Natural killer cell treated with Interleukin-12 subunit alpha and Interleukin-12 subunit beta and Interleukin-15 and Interleukin-18, amount 100 ng/mL, for 72 hours (primary cell): ENCODE measurements around the gene TDRD7. TPM values are rescaled to one million over a fixed set of nuclear protein-coding genes. Genes with fewer than 3 reads are reported as not detected.

Source experiments
- ATAC-seq, 2 donors: fragments of 150-1000 bp; cut with Tn5 transposase in 1 of 2; sonication (Bioruptor Pico), chemical (Tn5 transposase) in 1 of 2; 2 replicates each; pipeline ENCODE4 v1.10.0; 2021
- DNase-seq: peaks from one replicate; pipeline ENCODE4 v3.0.0; 2022; ENCODE audit warnings: low spot score
- H3K27ac Mint-ChIP-seq, 2 donors: 1 replicate in 1 of 2; 2 replicates in 1 of 2; pipeline ENCODE4 v1.8.0; 2022; ENCODE audit warnings: mixed read lengths in 2 of 2, mild to moderate bottlenecking in 1 of 2, moderate library complexity in 1 of 2
- H3K27me3 Mint-ChIP-seq, 2 donors: 1 replicate in 1 of 2; 2 replicates in 1 of 2; pipeline ENCODE4 v1.8.0; 2022; ENCODE audit warnings: mixed read lengths in 2 of 2
- H3K36me3 Mint-ChIP-seq: one replicate; pipeline ENCODE4 v1.8.0; 2022; ENCODE audit warnings: mixed read lengths
- H3K4me1 Mint-ChIP-seq, 2 donors: 1 replicate in 1 of 2; 2 replicates in 1 of 2; pipeline ENCODE4 v1.8.0; 2022; ENCODE audit warnings: low read depth in 2 of 2, mixed read lengths in 2 of 2, mild to moderate bottlenecking in 1 of 2
- H3K4me3 Mint-ChIP-seq: one replicate; pipeline ENCODE4 v1.8.0; 2022; ENCODE audit warnings: mixed read lengths
- H3K9me3 Mint-ChIP-seq: 2 replicates; pipeline ENCODE4 v1.8.0; 2022; ENCODE audit warnings: mixed read lengths
- total RNA-seq, 2 donors: library from RNA; stranded (reverse); gene quantifications; one replicate each; pipeline ENCODE4 v1.2.3, GENCODE V29; 2022

TDRD7 gene
- total RNA-seq, 2 donors from 2014 or later, result 4.5 to 10.3 TPM

GRCh38 chr9:97382099-97382718 is 29.7 kb upstream of the TDRD7 start:
- Mint-ChIP-seq H3K36me3 (no peaks in the 10 kb centered on the region), H3K27me3 (peaks cover 7 to 8% of the 10 kb centered on the region in 2 donors), H3K4me1 (peaks cover 5 to 9% of the 10 kb centered on the region in 2 donors), H3K27ac (no peak overlapping the region), H3K9me3 (no peaks in the 10 kb centered on the region), H3K4me3 (no peak overlapping the region)
- ATAC-seq (no peak), DNase-seq (no peak)

GRCh38 chr9:97384406-97385262 is 27.3 kb upstream of the TDRD7 start:
- peaks cover 7 to 18% of the 10 kb centered on the region in 2 donors for H3K27me3 Mint-ChIP-seq
- peaks cover 21 to 23% of the 10 kb centered on the region in 2 donors for H3K4me1 Mint-ChIP-seq
- ATAC-seq, result no peak
- DNase-seq, result peak; percentile 38
- no peaks in the 10 kb centered on the region for H3K9me3 Mint-ChIP-seq
- H3K36me3 Mint-ChIP-seq, result no peaks in the 10 kb centered on the region
- H3K27ac Mint-ChIP-seq, result no peak overlapping the region
- H3K4me3 Mint-ChIP-seq, result no peak overlapping the region

- H3K4me3 Mint-ChIP-seq, result no peak overlapping the region
- ATAC-seq (no peak), DNase-seq (no peak)
- no peaks in the 10 kb centered on the region for H3K36me3 Mint-ChIP-seq
- peaks cover 21 to 23% of the 10 kb centered on the region in 2 donors for H3K4me1 Mint-ChIP-seq
- peaks cover 7 to 18% of the 10 kb centered on the region in 2 donors for H3K27me3 Mint-ChIP-seq
- H3K27ac Mint-ChIP-seq, result no peak overlapping the region
- no peaks in the 10 kb centered on the region for H3K9me3 Mint-ChIP-seq
Observed at GRCh38 chr9:97385626-97386264, 26.2 kb upstream of the TDRD7 start.

DNA sequence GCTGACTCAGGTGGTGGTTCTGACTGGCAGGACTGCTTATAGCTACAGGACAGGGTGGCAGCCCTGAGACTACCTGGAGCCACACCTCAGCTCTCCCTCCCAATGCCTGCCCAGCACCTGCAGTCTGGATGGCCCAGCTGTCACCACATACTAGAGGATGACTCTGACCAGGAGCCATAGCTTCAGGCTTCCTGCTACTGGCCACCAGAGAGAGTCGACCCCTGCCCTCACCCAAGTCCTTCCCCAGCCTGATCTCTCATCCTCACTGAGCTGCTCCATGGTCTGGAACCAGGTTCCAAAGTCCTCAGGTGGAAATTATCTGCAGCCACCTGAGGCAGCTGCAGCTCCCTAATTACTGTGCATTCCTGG is 25.6 kb upstream of the TDRD7 start:
- no peak for ATAC-seq
- H3K4me1 Mint-ChIP-seq, result peaks cover 21 to 25% of the 10 kb centered on the region in 2 donors
- no peaks in the 10 kb centered on the region for H3K9me3 Mint-ChIP-seq
- no peak overlapping the region for H3K4me3 Mint-ChIP-seq
- no peak for DNase-seq
- no peaks in the 10 kb centered on the region for H3K36me3 Mint-ChIP-seq
- peaks cover 7 to 20% of the 10 kb centered on the region in 2 donors for H3K27me3 Mint-ChIP-seq
- H3K27ac Mint-ChIP-seq, result no peak overlapping the region

DNA sequence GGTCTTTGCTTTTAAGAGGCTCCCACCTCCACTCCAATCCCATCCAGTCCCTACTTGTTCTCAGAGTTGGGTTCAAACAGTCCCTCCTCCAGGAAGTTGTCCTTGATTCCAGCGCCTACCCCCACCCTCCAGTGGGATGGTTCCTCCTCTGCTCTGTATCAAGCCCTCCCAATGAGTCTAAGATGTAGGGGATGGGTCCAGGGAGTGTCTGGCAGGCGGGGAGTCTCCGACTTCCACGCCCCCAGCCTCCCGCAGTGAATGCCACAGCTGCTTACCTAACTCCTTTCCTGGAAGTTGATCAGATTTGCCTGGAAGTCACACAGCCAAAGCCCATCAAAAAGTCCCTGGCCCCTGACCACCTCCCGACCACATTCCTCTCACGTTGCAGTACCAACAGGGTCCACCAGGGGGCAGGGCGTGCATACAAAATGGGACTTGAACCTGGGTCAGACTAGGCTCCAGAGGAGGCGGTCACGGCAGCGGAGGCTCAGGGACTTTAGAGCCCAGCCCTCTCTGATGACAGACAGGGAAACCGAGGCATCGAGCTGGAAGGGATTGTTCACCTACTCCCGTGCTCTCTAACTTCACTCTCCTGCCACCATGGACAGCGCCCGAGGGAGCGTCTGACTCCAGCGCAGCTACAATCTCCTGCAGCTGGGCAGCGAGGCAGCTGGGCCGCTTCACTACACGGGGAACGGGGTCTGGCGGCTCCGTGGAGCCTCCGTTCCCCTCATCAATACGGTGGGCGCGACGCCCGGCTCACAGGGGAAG is 25.0 kb upstream of the TDRD7 start:
- peak overlapping the region; percentile 18 for H3K4me3 Mint-ChIP-seq
- no peaks in the 10 kb centered on the region for H3K9me3 Mint-ChIP-seq
- no peaks in the 10 kb centered on the region for H3K36me3 Mint-ChIP-seq
- H3K27me3 Mint-ChIP-seq, result peaks cover 7 to 24% of the 10 kb centered on the region in 2 donors
- ATAC-seq, result peak; percentile 55 to 70
- DNase-seq, result peak; percentile 88
- peaks cover 21 to 26% of the 10 kb centered on the region in 2 donors for H3K4me1 Mint-ChIP-seq
- peak overlapping the region; percentile 37 to 57 for H3K27ac Mint-ChIP-seq

- H3K27ac Mint-ChIP-seq, result no peak overlapping the region
- H3K4me1 Mint-ChIP-seq, result peaks cover 21 to 26% of the 10 kb centered on the region in 2 donors
- no peaks in the 10 kb centered on the region for H3K36me3 Mint-ChIP-seq
- DNase-seq (no peak), ATAC-seq (no peak)
- no peaks in the 10 kb centered on the region for H3K9me3 Mint-ChIP-seq
- H3K4me3 Mint-ChIP-seq, result no peak overlapping the region
- H3K27me3 Mint-ChIP-seq, result peaks cover 7 to 26% of the 10 kb centered on the region in 2 donors
Observed at GRCh38 chr9:97387504-97387886, 24.4 kb upstream of the TDRD7 start.

DNA sequence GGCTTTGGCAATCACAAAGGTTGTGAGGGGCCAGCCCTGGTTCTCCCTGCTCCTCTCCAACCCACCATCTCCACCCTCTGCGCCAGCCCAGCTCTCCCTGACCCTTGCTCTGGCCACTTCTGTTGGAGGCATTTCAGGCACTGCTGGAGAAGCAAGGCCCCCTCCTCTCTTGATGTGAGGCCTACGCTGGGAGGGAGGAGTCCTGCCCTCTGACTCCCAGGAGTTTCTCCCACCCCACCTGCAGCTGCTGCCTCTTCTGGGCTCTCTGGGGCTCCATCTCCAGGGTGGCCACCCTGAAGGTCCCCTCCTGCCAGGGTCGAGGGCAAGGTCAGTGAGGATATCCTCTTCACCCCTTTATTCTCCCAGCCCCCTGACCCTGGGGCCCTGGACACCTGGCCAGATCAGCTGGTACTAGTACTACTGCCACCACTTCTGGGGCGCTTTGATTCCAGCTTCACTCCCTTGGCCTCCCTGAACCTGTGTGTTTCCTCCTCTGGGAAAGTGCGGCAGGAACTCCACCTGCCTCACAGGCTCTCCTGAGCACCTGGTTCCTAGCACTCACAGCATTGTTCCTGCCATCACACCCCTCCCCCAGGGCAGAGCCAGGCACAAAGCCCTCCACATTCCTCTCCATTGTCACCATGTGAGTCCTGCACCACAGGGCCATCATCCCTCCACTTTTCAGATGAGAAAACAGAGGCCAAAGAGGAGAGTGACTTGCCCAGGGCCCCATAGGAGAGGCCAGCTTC is 23.8 kb upstream of the TDRD7 start:
- H3K27me3 Mint-ChIP-seq, result peaks cover 13 to 31% of the 10 kb centered on the region in 2 donors
- H3K4me1 Mint-ChIP-seq, result peaks cover 21 to 26% of the 10 kb centered on the region in 2 donors

DNA sequence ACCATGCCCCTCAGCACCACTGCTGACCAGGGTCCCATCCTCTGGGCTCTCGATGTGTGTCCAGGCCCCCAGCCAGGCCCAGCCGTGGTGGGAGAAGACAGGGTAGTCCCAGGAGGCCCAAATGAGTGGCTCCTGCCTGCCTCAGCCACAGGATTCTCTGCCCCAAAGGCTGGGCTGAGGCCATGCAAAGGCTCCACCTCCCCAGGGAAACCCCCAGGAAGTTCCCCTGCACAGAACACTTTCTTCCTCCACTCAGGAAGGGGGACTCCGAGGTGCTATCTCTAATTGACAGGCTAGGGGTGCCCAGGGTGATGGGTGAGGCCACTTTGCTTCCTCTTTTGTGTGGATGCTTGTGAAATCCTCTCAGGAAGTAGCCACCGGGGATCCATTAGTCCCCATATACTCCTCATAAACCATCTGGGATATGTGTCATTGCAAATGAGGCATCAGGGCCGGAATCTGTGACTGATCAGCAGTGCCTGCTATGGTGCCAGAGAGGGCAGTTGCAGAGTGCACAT is 23.1 kb upstream of the TDRD7 start:
- Mint-ChIP-seq H3K36me3 (no peaks in the 10 kb centered on the region), H3K4me1 (peaks cover 21 to 26% of the 10 kb centered on the region in 2 donors), H3K27ac (peak overlapping the region; percentile 65 to 88), H3K4me3 (peak overlapping the region; percentile 65), H3K27me3 (peaks cover 20 to 36% of the 10 kb centered on the region in 2 donors), H3K9me3 (no peaks in the 10 kb centered on the region)
- DNase-seq, result peak; percentile 92
- ATAC-seq, result peak; percentile 89 to 93

More for the DNA sequence above, 23.8 kb upstream of the TDRD7 start:
- peak overlapping the region; percentile 65 to 88 for H3K27ac Mint-ChIP-seq
- no peak for ATAC-seq
- DNase-seq, result peak; percentile 23
- H3K36me3 Mint-ChIP-seq, result no peaks in the 10 kb centered on the region
- H3K9me3 Mint-ChIP-seq, result no peaks in the 10 kb centered on the region
- peak overlapping the region; percentile 65 for H3K4me3 Mint-ChIP-seq

GRCh38 chr9:97389249-97389648 is 22.6 kb upstream of the TDRD7 start:
- H3K36me3 Mint-ChIP-seq, result no peaks in the 10 kb centered on the region
- H3K4me1 Mint-ChIP-seq, result peaks cover 21 to 26% of the 10 kb centered on the region in 2 donors
- H3K27ac Mint-ChIP-seq, result peak overlapping the region in 1 of 2 donors; percentile 65
- DNase-seq (no peak), ATAC-seq (no peak)
- H3K9me3 Mint-ChIP-seq, result no peaks in the 10 kb centered on the region
- peaks cover 25 to 41% of the 10 kb centered on the region in 2 donors for H3K27me3 Mint-ChIP-seq
- peak overlapping the region; percentile 65 for H3K4me3 Mint-ChIP-seq

DNA sequence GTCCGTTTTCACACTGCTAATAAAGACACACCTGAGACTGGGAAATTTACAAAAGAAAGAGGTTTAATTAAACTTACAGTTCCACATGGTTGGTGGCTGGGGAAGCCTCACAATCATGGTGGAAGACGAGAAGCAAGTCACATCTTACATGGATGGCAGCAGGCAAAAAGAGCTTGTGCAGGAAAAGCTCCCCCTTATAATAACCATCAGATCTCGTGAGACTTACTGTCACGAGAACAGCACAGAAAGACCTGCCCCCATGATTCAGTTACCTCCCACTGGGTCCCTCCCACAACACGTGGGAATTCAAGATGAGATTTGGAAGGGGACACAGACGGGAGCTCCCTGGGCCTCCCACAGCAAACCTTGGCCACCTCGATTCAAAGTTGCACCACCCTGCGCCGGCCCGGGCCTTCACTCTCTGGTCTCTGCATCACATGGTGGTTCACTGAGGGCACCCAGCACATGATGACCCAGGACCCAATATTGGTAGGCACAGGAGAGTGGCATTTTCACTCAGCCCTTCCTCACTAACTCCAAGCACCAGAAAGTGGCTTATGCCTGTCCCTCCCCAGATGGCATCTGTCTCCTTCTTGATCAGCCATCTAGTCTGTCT is 21.0 kb upstream of the TDRD7 start:
- no peak for ATAC-seq

GRCh38 chr9:97394881-97395280 is 17.0 kb upstream of the TDRD7 start:
- Mint-ChIP-seq H3K9me3 (no peaks in the 10 kb centered on the region), H3K27ac (no peak overlapping the region), H3K27me3 (peaks cover 29 to 32% of the 10 kb centered on the region in 2 donors), H3K4me1 (peaks cover 20% of the 10 kb centered on the region in 2 donors), H3K4me3 (no peak overlapping the region), H3K36me3 (no peaks in the 10 kb centered on the region)
- no peak for DNase-seq
- ATAC-seq, result no peak

More for the DNA sequence above, 21.0 kb upstream of the TDRD7 start:
- Mint-ChIP-seq H3K27me3 (peaks cover 30 to 41% of the 10 kb centered on the region in 2 donors), H3K4me3 (no peak overlapping the region), H3K9me3 (no peaks in the 10 kb centered on the region), H3K36me3 (no peaks in the 10 kb centered on the region), H3K4me1 (peaks cover 21 to 22% of the 10 kb centered on the region in 2 donors), H3K27ac (no peak overlapping the region)
- DNase-seq, result peak; percentile 45

DNA sequence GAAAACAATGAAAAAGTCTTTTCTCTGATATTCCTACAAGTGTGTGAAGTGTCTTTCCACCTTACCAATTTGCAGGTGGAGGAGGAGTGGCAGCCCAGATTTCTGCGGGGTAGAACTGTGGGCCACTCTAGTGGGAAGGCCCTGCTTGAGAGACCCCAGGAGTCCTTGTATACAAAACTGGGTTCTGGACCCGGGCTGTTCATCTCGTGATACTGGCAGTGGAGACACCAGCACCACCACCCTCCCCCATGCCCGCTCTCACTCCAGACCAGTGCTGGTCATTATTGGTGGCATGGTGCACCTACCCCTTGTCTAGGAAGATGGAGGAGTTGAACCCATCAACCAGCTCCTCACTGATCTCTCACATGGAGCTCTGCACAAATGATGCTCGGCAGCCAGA is 16.2 kb upstream of the TDRD7 start:
- DNase-seq (no peak), ATAC-seq (no peak)
- Mint-ChIP-seq H3K27me3 (peaks cover 29 to 34% of the 10 kb centered on the region in 2 donors), H3K4me1 (peaks cover 20% of the 10 kb centered on the region in 2 donors), H3K4me3 (peak overlapping the region; percentile 13), H3K9me3 (no peaks in the 10 kb centered on the region), H3K27ac (no peak overlapping the region), H3K36me3 (no peaks in the 10 kb centered on the region)
